ENCODE data around the gene FSTL3. TPM values are rescaled to one million over a fixed set of nuclear protein-coding genes. Genes with fewer than 3 reads are reported as not detected.

The FSTL3 gene
- total and polyA plus RNA-seq, 2 of the 8 experiments (the other 6 are each of a cell fraction or from before 2014, with no cell fraction given) = 8.1 to 11.8 TPM

DNA sequence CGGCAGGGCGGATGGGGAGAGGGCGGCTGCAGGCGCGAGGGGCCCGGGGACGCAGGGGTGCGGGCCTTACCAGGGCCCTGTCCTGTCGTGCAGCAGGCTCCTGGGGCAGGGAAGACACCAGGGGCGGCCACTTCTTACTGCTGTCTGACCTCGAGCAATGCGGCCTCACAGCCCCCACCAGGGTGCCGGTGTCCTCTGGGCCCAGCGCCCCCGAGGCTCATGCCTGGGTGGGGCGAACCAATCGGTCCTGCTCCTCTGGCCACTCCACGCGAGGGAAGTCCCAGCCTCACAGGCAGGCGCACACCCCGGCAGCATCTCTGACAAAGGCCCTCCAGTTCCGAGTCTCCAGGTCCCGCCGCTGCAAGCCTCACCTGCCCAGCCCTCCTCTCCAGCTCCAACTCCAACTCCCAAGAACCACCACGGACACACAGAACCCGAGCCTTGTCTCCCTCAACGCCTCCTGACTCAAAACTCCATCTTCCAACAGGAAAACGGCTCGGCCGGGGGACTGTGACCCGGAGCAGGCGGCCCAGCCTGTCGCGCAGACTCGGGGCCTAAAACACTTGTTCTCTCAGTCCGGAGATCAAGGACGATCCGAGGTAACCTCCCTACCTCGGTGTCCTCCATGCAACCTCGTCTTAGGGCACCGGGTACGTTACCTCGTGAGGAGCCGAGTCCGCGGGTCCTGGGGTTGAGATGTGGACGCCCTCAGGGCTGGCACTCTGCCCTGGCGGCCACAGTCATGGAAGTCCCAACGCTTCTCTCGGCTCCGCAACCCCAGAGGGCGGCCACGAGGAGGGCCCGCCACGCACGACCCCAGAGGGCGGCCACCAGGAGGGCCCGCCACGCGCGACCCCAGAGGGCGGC lies 30.0 kb upstream of the FSTL3 start (continued):
- TF ChIP-seq JUND (IDR thresholded peaks at IDR 0.05; ENCODE audit: low read length) (no peak), SIX5 (IDR thresholded peaks at IDR 0.05; ENCODE audit: low read depth, low read length) (no peak), POLR2AphosphoS5 (IDR thresholded peaks at IDR 0.05; ENCODE audit: low read depth, low read length) (no peak), BCL11A (IDR thresholded peaks at IDR 0.05; ENCODE audit: low read depth in 2 of 2, low read length in 2 of 2) (no peak), RFX5 (IDR thresholded peaks at IDR 0.05; ENCODE audit: borderline replicate concordance, low read depth, low read length) (no peak), SP2 (IDR thresholded peaks at IDR 0.05; ENCODE audit: low read length) (no peak), POLR2A (IDR thresholded peaks at IDR 0.05; ENCODE audit: control extremely low read depth in 1 of 2, low read depth in 2 of 2, low read length in 2 of 2) (no peak)
